Heart left ventricle (tissue), 13 donors: ENCODE data around the gene GRP.

Source experiments
- POLR2A ChIP-seq, 2 donors: fragments of 450-650 bp; IDR thresholded peaks; one replicate each; pipeline ENCODE4 v1.6.1; 2017; ENCODE audit warnings: antibody characterized with exemption in 2 of 2, mild to moderate bottlenecking in 2 of 2, moderate library complexity in 2 of 2
- TF ChIP-seq, protein P1 (sequence below), 12 donors: fragments of 200-600 bp; sonication (generic) in 4 of 12; IDR thresholded peaks; one replicate each; pipeline versions ENCODE4 v1.5.0 to v1.8.0; 2018 to 2022; ENCODE audit warnings: antibody characterized with exemption in 12 of 12, mild to moderate bottlenecking in 5 of 12
- donor health status: ischemic (EF 13 %, LVEDD 7.1; RV severe dilation, severe dysfunction).
- donor health status: DM: no; HTN: yes; CAD: no.
- donor health status: DM: no; HTN: no; CAD: no.
- donor health status: ischemic (EF 25% LVEDD 6.9; RV normal size, moderate dysfunction).
- donor health status: ischemic (EF 25% LVEDD 5.7; RV mildly dilated, moderate dysfunction).
- donor health status: ischemic (EF 35%, LVEDD 5.7; RV mildly dilated, moderate dysfunction).
- donor health status: nonischemic (EF 11% LVEDD 7.7; RV severe dilation, severe dysfunction).
- donor health status: DM: yes; HTN: yes; CAD: no.
- donor health status: PGD.
- donor health status: ischemic (EF 29% LVEDD 5.4; RV normal size, mild dysfunction).
- donor health status: nonischemic (EF 23%, LVEDD 6.1; RV moderate dilation, normal function).

DNA sequence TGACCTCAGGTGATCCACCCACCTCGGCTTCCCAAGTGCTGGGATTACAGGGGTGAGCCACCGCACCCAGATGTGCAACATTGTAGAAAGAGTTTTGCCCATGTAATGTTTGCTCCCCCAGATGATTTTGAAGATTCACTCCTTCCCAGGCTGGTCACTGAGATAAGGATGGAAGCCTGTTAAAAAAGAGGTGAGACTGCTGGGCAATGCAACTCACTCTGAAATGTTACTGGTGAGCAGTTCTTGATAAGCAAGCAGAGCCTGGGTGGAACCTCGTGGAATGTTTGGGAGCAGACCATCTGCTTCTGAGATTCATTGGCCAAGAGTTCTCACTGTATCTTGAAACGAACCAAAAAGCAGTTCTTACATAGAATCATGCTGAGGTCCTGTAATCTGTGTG is 19.7 kb downstream of the GRP start:
- TF ChIP-seq, protein P1, sequence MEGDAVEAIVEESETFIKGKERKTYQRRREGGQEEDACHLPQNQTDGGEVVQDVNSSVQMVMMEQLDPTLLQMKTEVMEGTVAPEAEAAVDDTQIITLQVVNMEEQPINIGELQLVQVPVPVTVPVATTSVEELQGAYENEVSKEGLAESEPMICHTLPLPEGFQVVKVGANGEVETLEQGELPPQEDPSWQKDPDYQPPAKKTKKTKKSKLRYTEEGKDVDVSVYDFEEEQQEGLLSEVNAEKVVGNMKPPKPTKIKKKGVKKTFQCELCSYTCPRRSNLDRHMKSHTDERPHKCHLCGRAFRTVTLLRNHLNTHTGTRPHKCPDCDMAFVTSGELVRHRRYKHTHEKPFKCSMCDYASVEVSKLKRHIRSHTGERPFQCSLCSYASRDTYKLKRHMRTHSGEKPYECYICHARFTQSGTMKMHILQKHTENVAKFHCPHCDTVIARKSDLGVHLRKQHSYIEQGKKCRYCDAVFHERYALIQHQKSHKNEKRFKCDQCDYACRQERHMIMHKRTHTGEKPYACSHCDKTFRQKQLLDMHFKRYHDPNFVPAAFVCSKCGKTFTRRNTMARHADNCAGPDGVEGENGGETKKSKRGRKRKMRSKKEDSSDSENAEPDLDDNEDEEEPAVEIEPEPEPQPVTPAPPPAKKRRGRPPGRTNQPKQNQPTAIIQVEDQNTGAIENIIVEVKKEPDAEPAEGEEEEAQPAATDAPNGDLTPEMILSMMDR (IDR thresholded peaks at IDR 0.05) = no peak
- no peak for TF ChIP-seq POLR2A (IDR thresholded peaks at IDR 0.05)
